D721Med (cell line): ENCODE data around the gene BORCS8.
A peak's percentile ranks its signal among the peaks of the same experiment; 100 is the strongest.

Experiments
- DNase-seq: peaks from one replicate; pipeline ENCODE4 v3.0.0; 2011; ENCODE audit warnings: low spot score; ENCODE audit not compliant: insufficient read length
- FAIRE-seq: peaks from 2 replicates; lab custom pipeline; 2011; peaks lifted over from hg19 to GRCh38; lab: Jason Lieb, UNC
- TF ChIP-seq, protein P1 (sequence below): IDR thresholded peaks from 2 replicates; pipeline ENCODE4 v1.5.1; 2012; ENCODE audit warnings: mild to moderate bottlenecking, control low read depth; ENCODE audit not compliant: insufficient read depth; ENCODE audit errors: missing control alignments

Gene BORCS8

DNA sequence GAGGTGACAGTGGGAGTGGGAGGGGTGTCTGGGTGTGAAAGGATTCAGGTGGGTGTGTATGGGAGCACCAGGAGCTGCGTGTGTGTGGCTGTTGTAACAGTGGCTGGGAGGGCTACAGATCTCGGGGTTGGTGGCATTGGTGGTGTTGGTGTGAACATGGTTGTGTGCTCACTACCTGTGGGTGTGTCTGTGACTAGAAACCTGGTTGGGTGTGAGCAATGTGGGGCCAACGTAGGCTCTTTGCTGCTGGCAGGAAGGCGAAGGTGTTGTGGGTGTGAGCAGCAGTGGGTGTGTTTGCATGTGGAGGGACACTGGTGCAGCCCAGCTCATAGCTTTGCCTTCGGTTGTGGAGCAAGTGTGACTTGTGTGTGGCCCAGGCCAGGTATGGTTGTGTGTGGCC, 15.0 kb upstream of the BORCS8 start:
- FAIRE-seq (no peak), DNase-seq (no peak)
- TF ChIP-seq, protein P1, sequence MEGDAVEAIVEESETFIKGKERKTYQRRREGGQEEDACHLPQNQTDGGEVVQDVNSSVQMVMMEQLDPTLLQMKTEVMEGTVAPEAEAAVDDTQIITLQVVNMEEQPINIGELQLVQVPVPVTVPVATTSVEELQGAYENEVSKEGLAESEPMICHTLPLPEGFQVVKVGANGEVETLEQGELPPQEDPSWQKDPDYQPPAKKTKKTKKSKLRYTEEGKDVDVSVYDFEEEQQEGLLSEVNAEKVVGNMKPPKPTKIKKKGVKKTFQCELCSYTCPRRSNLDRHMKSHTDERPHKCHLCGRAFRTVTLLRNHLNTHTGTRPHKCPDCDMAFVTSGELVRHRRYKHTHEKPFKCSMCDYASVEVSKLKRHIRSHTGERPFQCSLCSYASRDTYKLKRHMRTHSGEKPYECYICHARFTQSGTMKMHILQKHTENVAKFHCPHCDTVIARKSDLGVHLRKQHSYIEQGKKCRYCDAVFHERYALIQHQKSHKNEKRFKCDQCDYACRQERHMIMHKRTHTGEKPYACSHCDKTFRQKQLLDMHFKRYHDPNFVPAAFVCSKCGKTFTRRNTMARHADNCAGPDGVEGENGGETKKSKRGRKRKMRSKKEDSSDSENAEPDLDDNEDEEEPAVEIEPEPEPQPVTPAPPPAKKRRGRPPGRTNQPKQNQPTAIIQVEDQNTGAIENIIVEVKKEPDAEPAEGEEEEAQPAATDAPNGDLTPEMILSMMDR: no peak

DNA sequence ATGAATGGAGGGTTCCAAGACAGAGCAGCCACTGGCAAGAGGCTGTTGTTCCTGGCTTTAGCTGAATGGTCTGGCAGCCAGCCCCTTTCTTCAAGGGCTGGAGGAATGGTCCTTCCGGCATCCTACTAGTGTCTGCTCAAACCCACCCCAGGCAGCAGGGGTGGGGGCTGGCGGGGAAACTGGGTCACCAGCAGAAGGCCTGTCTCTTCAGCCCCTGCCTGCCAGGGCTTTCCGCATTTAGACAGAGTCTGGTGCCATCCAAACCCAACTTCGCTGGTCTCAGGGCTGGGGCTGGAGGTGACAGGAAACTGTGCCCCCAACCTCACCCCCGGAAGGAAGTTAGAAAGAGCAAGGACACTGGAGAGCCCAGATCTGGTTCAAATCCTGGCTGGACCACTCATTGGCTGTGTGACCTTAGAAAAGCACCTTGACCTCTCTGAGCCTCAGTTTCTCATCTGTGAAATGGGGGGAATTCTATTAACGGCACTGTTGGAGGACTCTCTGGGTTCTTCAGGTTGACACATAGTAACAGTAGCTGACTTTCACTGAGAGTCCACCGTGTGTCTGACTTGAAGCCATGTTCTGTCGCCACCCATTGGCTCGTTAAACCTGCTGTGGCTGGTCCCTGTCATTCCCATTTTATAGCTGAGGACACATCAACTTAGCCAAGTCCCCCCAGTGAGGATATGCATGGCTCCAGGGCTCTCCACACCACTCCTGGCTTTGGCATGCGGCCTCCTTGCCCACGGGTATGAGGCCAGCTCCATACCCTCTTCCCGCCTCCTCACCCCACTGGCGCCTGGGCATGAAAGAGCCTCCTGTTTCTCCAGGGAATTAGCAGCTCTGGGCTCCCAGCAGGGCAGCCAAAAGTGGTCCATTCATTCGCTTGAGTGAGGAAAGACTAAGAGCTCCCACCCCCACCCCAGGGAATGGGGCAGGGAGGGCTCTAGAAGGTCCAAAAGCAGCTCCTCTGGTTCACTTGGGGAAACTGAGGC, 13.8 kb upstream of the BORCS8 start:
- TF ChIP-seq, protein P1: no peak
- DNase-seq (no peak), FAIRE-seq (no peak)

DNA sequence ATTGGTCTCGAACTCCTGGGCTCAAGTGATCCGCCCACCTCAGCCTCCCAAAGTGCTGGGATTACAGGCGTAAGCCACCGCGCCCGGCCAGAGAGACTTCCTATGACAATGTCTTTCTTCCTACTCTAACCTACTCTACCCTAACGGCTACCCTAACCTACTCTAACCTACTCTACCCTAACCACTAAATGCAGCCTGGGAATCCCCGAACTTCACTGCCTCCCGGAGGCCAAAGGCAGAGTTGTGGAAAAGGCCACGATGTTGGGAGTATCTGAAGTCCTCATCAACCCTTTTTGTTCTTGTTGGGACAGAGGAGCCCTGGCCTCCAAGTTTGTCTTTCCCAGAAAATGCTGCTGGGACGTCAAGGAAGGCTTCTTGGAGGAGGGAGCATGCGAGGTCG, 12.2 kb upstream of the BORCS8 start:
- TF ChIP-seq, protein P1: no peak

DNA sequence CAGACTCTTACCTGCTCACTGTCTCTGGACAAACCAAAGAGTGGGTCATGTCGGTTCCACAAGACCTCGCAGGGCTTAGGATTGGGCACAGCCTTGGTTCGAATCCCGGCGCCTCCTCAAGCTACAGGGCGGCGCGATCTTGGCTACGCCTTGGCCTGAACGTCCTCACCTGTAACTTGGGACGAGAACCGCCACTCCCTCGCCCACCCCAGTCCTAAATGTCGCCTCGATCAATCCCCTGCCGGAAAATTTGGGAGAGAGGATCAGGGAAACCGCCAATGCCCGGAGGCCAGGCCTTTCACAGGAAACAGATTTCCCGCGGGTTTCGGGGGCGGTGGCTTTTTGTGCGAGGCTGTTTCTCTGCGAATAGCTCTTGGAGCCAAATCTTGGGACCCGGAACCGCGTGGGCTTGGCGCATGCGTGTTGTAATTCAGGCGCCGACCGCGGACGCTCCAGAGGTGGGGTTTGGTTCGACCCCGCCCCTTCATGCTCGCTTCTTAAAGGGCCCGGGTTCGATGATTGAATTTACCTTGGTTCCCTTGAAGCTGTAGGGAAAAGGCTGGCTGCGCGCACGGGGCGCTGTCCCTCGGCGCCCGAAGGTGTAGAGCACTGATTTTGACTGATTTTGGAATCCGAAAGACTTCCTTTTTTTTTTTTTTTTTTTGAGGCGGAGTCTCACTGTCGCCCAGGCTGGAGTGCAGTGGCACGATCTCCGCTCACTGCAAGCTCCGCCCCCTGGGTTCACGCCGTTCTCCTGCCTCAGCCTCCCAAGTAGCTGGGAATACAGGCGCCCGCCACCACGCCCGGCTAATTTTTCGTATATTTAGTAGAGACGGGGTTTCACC, 11.3 kb upstream of the BORCS8 start, which contains the start of gene NR2C2AP:
Gene NR2C2AP, minus strand, starts transcription at position 403 of the 845 bp plus-strand sequence. Its CDS starts 354 bp downstream, at position 49.
- FAIRE-seq (no peak), DNase-seq (peak; percentile 99)
- TF ChIP-seq, protein P1: no peak

More for the DNA sequence above, 12.2 kb upstream of the BORCS8 start:
- DNase-seq: no peak
- no peak for FAIRE-seq

DNA sequence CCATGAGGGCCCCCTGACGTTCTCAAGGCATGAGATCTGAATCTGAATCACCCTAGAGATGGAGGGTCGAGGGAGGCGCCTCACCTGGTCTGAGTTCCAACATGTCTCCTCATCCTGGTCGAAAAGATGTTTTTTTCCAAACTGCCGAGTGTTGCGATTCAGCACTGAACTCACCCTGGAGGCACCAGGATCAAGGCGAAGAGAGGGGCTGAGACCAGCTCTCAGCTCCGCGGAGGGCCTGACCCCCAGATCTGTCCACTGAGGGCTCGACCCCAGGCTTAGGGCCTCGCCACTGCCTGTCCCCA, 10.7 kb upstream of the BORCS8 start:
- TF ChIP-seq, protein P1: no peak
- no peak for DNase-seq
- no peak for FAIRE-seq

DNA sequence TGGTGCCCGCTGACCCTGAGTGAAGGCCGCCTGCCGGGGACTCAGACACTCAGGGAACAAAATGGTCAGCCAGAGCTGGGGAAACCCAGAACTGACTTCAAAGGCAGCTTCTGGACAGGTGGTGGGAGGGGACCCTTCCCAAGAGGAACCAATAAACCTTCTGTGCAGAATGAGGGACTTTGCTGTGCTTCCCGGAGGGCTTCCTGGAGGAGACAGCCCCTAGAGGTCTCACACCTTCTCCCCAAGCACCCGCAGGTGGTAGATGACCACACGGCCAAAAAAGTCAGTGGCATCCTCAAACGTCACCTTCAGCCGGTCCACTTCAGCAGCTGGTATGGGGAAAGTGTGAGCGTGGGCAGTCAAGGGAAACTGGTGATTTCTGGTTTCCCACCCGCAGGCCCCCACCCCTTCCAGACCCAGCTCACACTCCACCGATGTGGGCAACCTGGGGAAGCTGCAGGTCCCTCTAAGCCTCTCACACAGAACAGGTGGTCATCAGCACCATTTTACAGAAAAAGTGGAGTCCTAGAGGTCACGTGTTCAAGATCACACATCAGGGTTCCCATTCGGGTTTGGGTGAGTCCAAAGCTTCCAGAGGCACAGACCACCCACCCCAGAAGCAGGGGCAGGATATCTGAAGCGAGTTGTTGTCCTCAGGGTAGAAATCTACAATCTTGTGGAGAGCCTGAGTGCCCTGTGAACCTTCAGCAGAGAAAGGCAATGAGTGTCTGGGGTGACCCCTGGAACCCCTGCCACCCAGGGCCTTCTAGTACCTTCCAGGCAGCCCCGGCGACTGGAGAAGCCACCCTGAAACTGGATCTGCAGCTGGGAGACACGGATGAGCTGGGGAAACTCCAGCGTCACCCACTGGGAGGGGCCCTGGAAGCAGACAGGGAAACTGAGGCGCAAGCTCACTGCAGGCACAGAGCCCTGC, 10.0 kb upstream of the BORCS8 start:
- TF ChIP-seq, protein P1: no peak
- FAIRE-seq (no peak), DNase-seq (no peak)
